Bronchial epithelial cell (primary cell): ENCODE measurements around the gene CALY. TPM values are rescaled to one million over a fixed set of nuclear protein-coding genes. Genes with fewer than 3 reads are reported as not detected.

Experiments
- DNase-seq: peaks from one replicate; pipeline ENCODE4 v3.0.0-alpha.2; 2010; ENCODE audit warnings: low read depth
- FAIRE-seq: peaks from 2 replicates; lab custom pipeline; 2011; peaks lifted over from hg19 to GRCh38; lab: Jason Lieb, UNC
- H3K27me3 ChIP-seq: 2 replicates; pipeline ENCODE4 v1.5.1; 2011; ENCODE audit warnings: low read length; ENCODE audit not compliant: control insufficient read depth, insufficient read depth
- H3K36me3 ChIP-seq: 2 replicates; pipeline ENCODE4 v1.5.1; 2011; ENCODE audit warnings: low read length; ENCODE audit not compliant: control insufficient read depth, insufficient read depth
- H3K4me3 ChIP-seq: 2 replicates; pipeline ENCODE4 v1.5.1; 2011; ENCODE audit warnings: mild to moderate bottlenecking, low read depth, low read length, control low read depth
- CTCF ChIP-seq: IDR thresholded peaks from 2 replicates; pipeline ENCODE4 v1.5.1; 2011; ENCODE audit warnings: mild to moderate bottlenecking, moderate library complexity, low read length, control low read depth, inconsistent platforms; ENCODE audit not compliant: insufficient read depth, severe bottlenecking
- total RNA-seq: library from RNA; depleted of rRNA; stranded (reverse); fragments of >200 nt; gene quantifications from 2 replicates; pipeline ENCODE4 v1.2.1, GENCODE V29; 2014

CALY gene
- total RNA-seq, 1 donor from 2014 or later = not detected

GRCh38 chr10:133306097-133306476, 30.6 kb downstream of the CALY start:
- TF ChIP-seq CTCF = no peak
- H3K36me3 ChIP-seq = peaks cover 5% of the 10 kb centered on the region

GRCh38 chr10:133303206-133303605, 33.5 kb downstream of the CALY start:
- Histone ChIP-seq H3K4me3 (no peak overlapping the region), H3K27me3 (no peaks in the 10 kb centered on the region), H3K36me3 (peaks cover 19% of the 10 kb centered on the region)
- no peak for TF ChIP-seq CTCF
- FAIRE-seq = no peak
- no peak for DNase-seq

More at GRCh38 chr10:133306097-133306476, 30.6 kb downstream of the CALY start:
- no peak for FAIRE-seq
- DNase-seq = no peak
- Histone ChIP-seq H3K4me3 (no peak overlapping the region), H3K27me3 (no peaks in the 10 kb centered on the region)

GRCh38 chr10:133302230-133302629, 34.5 kb downstream of the CALY start:
- Histone ChIP-seq H3K4me3 (no peak overlapping the region), H3K27me3 (no peaks in the 10 kb centered on the region), H3K36me3 (peaks cover 24% of the 10 kb centered on the region)
- DNase-seq (no peak), FAIRE-seq (no peak)
- no peak for TF ChIP-seq CTCF

- FAIRE-seq (no peak), DNase-seq (no peak)
- TF ChIP-seq CTCF = no peak
- Histone ChIP-seq H3K4me3 (no peak overlapping the region), H3K36me3 (peaks cover 29% of the 10 kb centered on the region), H3K27me3 (no peaks in the 10 kb centered on the region)
These were observed 37.0 kb downstream of the CALY start for GRCh38 chr10:133299738-133300137.

- Histone ChIP-seq H3K27me3 (no peaks in the 10 kb centered on the region), H3K36me3 (peaks cover 29% of the 10 kb centered on the region), H3K4me3 (no peak overlapping the region)
- DNase-seq (no peak), FAIRE-seq (no peak)
- TF ChIP-seq CTCF = no peak
These were observed 37.5 kb downstream of the CALY start for GRCh38 chr10:133299224-133299623.

GRCh38 chr10:133298466-133298865, 38.2 kb downstream of the CALY start:
- Histone ChIP-seq H3K4me3 (no peak overlapping the region), H3K36me3 (peaks cover 28% of the 10 kb centered on the region), H3K27me3 (no peaks in the 10 kb centered on the region)
- DNase-seq (no peak), FAIRE-seq (no peak)
- no peak for TF ChIP-seq CTCF
